Omental fat pad (tissue), 4 donors: Measurements from ENCODE around the gene AP5S1. TPM values are rescaled to one million over a fixed set of nuclear protein-coding genes. Genes with fewer than 3 reads are reported as not detected.

Experiments
- ATAC-seq: fragments of 150-250 bp; one replicate; pipeline ENCODE4 v1.9.1; 2016; ENCODE audit warnings: mild to moderate bottlenecking, moderate library complexity; ENCODE audit not compliant: low FRiP score
- DNase-seq: peaks from one replicate; pipeline ENCODE4 v3.0.0-alpha.2; 2019; ENCODE audit warnings: low spot score
- total RNA-seq, 4 donors: library from RNA; depleted of rRNA; stranded (reverse); fragments of >200 nt; gene quantifications; one replicate each; pipeline ENCODE4 v1.1.0, GENCODE V29; 2016
- TF ChIP-seq, protein P1 (sequence below), 3 donors: fragments of 450-650 bp; IDR thresholded peaks; one replicate each; pipeline ENCODE4 v1.5.1; 2016 to 2017; ENCODE audit warnings: antibody characterized with exemption in 3 of 3, mild to moderate bottlenecking in 3 of 3, moderate library complexity in 2 of 3

AP5S1 gene
- total RNA-seq, 4 donors from 2014 or later: 10.9 to 19.2 (median 11.4) TPM

GRCh38 chr20:3863317-3863716 is 43.0 kb downstream of the AP5S1 start:
- TF ChIP-seq, protein P1, sequence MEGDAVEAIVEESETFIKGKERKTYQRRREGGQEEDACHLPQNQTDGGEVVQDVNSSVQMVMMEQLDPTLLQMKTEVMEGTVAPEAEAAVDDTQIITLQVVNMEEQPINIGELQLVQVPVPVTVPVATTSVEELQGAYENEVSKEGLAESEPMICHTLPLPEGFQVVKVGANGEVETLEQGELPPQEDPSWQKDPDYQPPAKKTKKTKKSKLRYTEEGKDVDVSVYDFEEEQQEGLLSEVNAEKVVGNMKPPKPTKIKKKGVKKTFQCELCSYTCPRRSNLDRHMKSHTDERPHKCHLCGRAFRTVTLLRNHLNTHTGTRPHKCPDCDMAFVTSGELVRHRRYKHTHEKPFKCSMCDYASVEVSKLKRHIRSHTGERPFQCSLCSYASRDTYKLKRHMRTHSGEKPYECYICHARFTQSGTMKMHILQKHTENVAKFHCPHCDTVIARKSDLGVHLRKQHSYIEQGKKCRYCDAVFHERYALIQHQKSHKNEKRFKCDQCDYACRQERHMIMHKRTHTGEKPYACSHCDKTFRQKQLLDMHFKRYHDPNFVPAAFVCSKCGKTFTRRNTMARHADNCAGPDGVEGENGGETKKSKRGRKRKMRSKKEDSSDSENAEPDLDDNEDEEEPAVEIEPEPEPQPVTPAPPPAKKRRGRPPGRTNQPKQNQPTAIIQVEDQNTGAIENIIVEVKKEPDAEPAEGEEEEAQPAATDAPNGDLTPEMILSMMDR (IDR thresholded peaks at IDR 0.05): no peak
- no peak for ATAC-seq
- no peak for DNase-seq

DNA sequence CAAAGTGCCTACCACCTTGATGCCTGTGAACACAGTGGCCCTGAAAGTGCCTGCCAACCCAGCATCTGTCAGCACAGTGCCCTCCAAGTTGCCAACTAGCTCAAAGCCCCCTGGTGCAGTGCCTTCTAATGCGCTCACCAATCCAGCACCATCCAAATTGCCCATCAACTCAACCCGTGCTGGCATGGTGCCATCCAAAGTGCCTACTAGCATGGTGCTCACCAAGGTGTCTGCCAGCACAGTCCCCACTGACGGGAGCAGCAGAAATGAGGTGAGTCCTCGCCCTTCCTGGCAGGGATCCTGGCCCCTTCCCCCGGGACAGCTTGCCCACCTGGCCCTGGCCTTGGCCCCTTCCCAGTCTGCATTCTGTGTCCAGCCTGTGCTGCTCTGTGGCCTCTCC is 44.2 kb downstream of the AP5S1 start:
- TF ChIP-seq, protein P1 (IDR thresholded peaks at IDR 0.05): no peak
- DNase-seq (no peak), ATAC-seq (no peak)

DNA sequence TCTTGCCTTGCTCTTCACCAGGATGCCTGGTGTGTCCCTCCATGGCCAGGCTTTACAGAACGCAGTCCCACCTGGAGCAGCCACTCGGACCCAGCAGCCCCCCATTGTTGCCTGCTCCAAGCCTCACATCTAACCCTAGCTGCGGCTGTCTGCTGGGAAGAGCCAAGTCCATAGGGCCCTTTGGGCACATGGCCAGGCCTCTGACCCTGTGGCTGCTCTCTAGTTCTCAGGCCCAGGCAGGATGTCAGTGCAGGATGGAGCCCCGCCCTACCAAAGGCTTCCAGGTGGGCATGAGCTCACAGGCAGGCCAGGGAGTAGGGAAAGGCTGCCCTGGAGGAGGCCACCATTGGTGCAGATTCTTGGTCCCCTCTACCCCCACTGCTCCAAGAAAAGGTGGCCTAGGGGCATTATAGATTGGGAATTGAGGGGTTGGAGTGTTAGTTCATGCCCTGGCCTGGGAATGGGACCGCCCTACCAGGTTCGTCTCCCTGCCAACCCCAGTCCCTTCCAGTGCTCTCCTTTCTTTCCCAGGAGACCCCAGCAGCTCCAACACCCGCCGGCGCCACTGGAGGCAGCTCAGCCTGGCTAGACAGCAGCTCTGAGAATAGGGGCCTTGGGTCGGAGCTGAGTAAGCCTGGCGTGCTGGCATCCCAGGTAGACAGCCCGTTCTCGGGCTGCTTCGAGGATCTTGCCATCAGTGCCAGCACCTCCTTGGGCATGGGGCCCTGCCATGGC is 45.0 kb downstream of the AP5S1 start:
- ATAC-seq (no peak), DNase-seq (no peak)
- TF ChIP-seq, protein P1 (IDR thresholded peaks at IDR 0.05): no peak

DNA sequence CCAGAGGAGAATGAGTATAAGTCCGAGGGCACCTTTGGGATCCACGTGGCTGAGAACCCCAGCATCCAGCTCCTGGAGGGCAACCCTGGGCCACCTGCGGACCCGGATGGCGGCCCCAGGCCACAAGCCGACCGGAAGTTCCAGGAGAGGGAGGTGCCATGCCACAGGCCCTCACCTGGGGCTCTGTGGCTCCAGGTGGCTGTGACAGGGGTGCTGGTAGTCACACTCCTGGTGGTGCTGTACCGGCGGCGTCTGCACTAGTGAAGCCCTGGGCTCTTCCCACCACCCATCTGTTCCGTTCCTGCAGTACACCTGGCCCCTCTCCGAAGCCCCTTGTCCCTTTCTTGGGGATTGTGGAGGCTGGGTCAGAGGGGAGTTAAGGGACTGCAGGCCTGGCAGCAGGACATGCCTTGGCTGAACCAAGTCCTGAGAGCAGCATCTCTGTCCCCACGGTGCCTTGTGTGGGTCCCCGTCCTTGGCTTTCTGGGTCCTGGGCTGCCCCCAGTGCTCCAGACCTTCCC is 45.6 kb downstream of the AP5S1 start:
- DNase-seq: no peak
- ATAC-seq: no peak

DNA sequence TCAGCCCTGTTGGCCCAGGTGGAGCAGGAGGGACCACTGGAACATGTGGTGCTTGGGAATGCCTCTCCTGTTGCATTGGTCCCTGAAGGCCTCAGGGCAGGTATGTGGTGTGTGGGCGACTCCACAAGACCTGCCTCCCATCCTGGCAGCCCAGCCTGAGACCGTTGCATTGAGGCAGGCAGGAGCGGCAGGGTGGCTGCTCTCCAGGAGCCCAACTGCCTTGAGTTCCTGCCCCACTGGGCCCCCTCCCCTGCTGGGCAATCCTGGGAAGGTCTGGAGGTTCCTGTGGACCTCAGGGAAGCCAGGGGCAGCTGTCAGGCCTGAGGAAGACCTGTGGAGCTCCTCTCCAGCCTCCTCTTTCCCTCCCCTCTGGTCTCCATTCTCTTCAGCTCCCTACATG is 46.1 kb downstream of the AP5S1 start:
- TF ChIP-seq, protein P1 (IDR thresholded peaks at IDR 0.05): no peak
- ATAC-seq (no peak), DNase-seq (no peak)

More for the DNA sequence above, 45.6 kb downstream of the AP5S1 start:
- TF ChIP-seq, protein P1 (IDR thresholded peaks at IDR 0.05): no peak

DNA sequence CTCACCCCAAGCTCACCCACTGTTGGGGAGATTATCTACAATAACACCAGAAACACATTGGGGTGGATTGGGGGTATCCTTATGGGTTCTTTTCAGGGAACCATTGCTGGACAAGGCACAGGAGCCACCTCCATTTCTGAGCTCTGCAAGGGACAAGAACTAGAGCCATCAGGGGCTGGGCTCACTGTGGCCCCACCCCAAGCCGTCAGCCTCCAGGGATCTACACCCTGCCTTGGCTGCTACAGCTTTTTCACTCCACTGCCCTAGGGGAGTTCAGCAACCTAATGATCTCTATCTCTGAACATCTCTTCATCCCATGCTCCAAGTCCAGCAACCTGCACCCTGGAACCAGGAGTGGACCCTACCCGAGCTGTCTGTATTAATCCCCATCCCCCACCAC is 47.5 kb downstream of the AP5S1 start:
- DNase-seq (no peak), ATAC-seq (no peak)
- TF ChIP-seq, protein P1 (IDR thresholded peaks at IDR 0.05): no peak
